HG03045 (cell line): Measurements from ENCODE around the gene ALG9.
A peak's percentile ranks its signal among the peaks of the same experiment; 100 is the strongest.
"Not testable (repeated sequence)": the region's sequence is repeated elsewhere in the genome, so short reads cannot be mapped to it uniquely, and the experiment has no call there.

Source experiments
- ATAC-seq: cut with Tn5 transposase; IDR thresholded peaks from one replicate; pipeline ENCODE4 v1.9.1; 2021; ENCODE audit warnings: mild to moderate bottlenecking, moderate library complexity; ENCODE audit not compliant: unreplicated experiment

Gene ALG9

GRCh38 chr11:111772535-111772934, 98.8 kb downstream of the ALG9 start:
- no peak for ATAC-seq

GRCh38 chr11:111771205-111771604, 100.2 kb downstream of the ALG9 start:
- not testable (repeated sequence) for ATAC-seq

GRCh38 chr11:111770581-111771134, 100.7 kb downstream of the ALG9 start:
- ATAC-seq: no peak

GRCh38 chr11:111766834-111767142, 104.6 kb downstream of the ALG9 start:
- ATAC-seq: no peak

- ATAC-seq: peak; percentile 91
Observed at GRCh38 chr11:111765984-111766833, 105.2 kb downstream of the ALG9 start, which contains the start of gene PPP2R1B. Gene PPP2R1B, minus strand, starts transcription at chr11:111766389. Its CDS starts 28 bp downstream, at chr11:111766361.

GRCh38 chr11:111765320-111765983, 105.9 kb downstream of the ALG9 start:
- peak; percentile 44 for ATAC-seq

GRCh38 chr11:111764621-111765020, 106.8 kb downstream of the ALG9 start:
- ATAC-seq: no peak

GRCh38 chr11:111762981-111763643, 108.3 kb downstream of the ALG9 start:
- ATAC-seq: no peak

- no peak for ATAC-seq
Observed at GRCh38 chr11:111762526-111762925, 108.9 kb downstream of the ALG9 start.

- ATAC-seq: no peak
Observed at GRCh38 chr11:111761036-111761435, 110.3 kb downstream of the ALG9 start.

GRCh38 chr11:111759778-111760407, 111.5 kb downstream of the ALG9 start:
- no peak for ATAC-seq

GRCh38 chr11:111759376-111759775, 112.0 kb downstream of the ALG9 start:
- no peak for ATAC-seq

- ATAC-seq: no peak
Observed at GRCh38 chr11:111756097-111756496, 115.3 kb downstream of the ALG9 start.

GRCh38 chr11:111749646-111750045, 121.7 kb downstream of the ALG9 start:
- ATAC-seq: no peak

- ATAC-seq: no peak
Observed at GRCh38 chr11:111748035-111748804, 123.2 kb downstream of the ALG9 start.

GRCh38 chr11:111745719-111746504, 125.5 kb downstream of the ALG9 start:
- no peak for ATAC-seq

GRCh38 chr11:111743700-111744099, 127.7 kb downstream of the ALG9 start:
- ATAC-seq: no peak

- no peak for ATAC-seq
Observed at GRCh38 chr11:111741751-111742150, 129.6 kb downstream of the ALG9 start.

GRCh38 chr11:111739299-111739698, 132.1 kb downstream of the ALG9 start:
- no peak for ATAC-seq
